Hematopoietic multipotent progenitor cell treated with erythropoietin and hydrocortisone succinate and interleukin-3 and kit ligand, for 17 days (in vitro differentiated cells): ENCODE measurements around the gene SLC5A7.

Experiments used
- DNase-seq: peaks from one replicate; pipeline ENCODE4 v3.0.0-alpha.2; 2015; ENCODE audit warnings: low spot score

Gene SLC5A7

DNA sequence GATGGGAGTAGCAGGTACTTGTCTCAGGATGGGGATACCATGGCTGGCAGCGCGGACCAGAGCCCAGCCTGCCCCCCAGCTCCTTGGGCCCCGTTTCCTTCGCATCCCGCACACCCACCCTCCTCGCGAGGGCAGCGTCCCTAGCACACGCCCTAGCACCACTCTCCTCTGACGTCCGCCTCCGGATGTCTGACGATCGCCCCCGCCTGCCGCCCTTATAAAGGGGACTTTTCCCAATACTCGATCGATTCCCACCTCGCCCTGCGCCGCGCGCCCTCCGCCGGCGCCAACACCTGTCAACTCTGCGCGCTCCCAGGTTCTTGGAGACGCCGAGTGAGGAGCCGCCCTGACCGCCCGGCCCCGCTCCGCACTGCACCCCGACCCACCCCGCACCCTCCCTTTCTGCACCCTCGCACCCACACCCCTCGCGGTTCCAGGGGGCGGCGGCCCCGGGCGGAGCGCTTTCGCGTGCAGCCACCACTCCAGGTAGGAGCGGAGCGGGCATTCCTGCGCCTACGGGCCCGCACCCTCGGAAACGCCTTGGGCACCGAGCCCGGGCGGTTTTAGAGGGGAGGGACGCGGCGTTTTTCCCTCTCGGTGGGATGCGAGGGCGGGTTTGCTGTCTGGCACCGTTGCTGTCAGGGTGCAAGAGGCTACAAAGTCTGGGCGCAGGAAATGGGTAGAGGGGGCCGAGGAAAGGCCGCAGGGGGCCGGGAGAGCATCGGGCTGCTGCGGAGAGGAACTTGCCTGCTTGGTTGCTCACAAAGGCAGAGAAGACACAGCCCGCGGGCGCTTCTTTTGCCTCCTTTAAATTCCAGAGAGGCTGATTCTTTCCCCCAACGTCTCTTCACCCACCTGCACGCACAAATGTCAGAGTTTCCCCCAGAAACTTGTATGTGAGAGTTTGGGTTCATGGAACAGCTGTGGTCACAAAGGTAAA lies at the start of gene SLC5A7:
TSS of gene SLC5A7 (plus strand) at position 247 of the 940 bp plus-strand sequence. CDS start 1,632 bp downstream, outside the sequence.
- no peak for DNase-seq

GRCh38 chr2:107961395-107961794 lies 24.9 kb upstream of the SLC5A7 start:
- no peak for DNase-seq

DNA sequence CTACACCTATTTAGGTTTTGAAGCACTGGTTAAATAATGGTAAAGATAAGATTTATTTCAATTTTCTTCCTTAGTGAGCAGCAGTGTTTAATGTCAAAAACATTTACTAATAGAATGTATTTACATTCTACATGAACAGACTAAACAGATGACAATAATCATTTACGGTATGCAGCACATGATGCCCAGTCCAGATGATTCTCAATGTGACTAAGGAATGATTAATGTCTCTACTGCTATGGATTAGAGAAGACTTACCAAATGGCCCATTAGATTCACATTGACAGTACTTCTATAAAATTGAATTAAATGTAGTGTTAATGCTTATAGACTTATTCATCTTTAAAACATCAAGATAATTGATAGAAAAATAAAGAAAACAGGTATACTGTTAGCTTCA lies 22.1 kb upstream of the SLC5A7 start:
- no peak for DNase-seq

GRCh38 chr2:107984707-107985106 lies 1.6 kb upstream of the SLC5A7 start:
- DNase-seq: no peak

- no peak for DNase-seq
Measured at GRCh38 chr2:107988108-107988507, 1.8 kb downstream of the SLC5A7 start.

- no peak for DNase-seq
Measured at GRCh38 chr2:107989445-107989844, 3.1 kb downstream of the SLC5A7 start.

DNA sequence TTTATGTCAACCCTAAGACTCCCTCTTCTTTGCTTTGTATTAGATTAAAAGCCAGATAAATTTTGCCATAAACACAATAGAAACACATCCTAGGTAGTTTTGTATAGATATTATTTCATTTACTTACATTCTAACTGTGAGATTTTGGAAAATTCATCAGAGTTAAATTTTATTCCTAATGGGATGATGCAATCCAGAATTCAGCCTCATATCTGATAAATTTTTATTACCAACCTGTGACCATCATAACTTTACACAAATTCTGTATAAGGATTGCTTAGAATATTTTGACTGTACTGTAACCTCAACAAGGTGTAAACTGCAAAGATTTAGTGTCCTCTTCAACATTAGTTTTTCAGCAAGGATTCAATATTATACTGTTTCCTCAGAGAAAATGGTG lies 4.4 kb downstream of the SLC5A7 start:
- no peak for DNase-seq

DNA sequence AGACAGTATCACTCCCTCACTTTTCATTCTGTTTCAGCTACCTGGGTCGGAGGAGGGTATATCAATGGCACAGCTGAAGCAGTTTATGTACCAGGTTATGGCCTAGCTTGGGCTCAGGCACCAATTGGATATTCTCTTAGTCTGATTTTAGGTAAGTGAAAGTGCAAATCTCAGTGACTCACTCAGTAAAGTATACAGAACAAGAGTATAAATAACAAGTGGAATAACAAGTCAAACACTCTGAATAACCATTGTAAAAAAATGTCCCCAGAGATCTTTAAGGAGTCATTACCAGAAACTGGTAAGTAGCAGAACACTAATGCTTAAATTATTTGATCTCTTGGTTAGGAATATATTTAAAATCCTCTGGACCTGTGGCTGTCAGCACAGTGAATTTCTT lies 5.7 kb downstream of the SLC5A7 start:
- DNase-seq: no peak

- DNase-seq: no peak
Measured at GRCh38 chr2:107999158-107999557, 12.8 kb downstream of the SLC5A7 start.

DNA sequence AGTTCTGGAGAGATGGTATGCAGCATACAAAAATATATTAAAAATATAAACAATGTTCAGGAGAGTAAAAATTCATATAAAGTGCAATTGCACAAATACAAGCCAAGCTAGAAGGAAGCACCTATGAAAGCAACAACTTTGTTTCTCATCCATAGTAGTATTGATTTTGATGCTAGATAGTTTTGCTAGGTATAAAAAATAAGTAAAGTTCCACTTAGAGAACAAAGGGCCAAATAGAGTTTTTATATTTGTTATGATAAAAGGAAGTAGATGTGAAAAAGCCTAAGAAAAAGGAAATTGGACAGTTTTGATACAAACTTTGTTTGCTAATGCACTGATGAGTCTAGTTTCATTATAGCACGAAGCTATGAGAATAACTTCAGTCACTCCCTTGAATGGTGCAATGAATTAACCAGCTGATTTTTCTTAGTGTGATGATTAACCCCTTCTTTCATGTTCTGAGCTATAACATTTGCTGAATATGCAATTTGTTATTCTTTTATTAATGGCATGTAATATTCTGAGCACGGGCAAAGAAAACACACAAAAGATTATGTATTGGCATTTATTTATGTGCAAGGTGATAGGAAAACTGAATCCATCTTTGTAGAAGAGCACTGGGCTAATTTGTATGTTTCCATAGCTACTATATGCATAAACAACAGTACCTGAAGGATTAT lies 24.7 kb downstream of the SLC5A7 start:
- no peak for DNase-seq

GRCh38 chr2:108013305-108013704 lies 27.0 kb downstream of the SLC5A7 start:
- no peak for DNase-seq

DNA sequence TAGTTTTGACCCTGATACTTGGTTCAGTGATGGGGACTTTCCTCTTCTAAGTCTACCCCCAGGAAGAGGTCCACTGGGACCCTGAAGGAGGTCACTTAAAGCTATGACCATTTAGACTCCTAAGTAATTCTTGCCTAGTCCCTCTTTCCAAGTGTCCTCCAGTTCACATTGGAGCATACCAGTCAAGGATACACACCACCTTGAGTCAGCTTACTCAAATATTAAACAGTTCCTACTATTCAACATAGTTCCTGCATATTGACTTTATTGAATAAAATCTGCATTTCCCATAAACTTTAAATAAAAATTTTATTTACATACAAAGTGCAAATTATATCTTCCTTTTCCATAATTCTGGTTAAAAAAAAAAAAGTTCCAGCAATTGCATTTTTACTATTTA lies 36.3 kb downstream of the SLC5A7 start:
- DNase-seq: no peak

- DNase-seq: no peak
Measured at GRCh38 chr2:108023776-108024175, 37.5 kb downstream of the SLC5A7 start.

- no peak for DNase-seq
Measured at GRCh38 chr2:108026092-108026794, 39.9 kb downstream of the SLC5A7 start.

- DNase-seq: no peak
Measured at GRCh38 chr2:108029496-108029895, 43.2 kb downstream of the SLC5A7 start.

GRCh38 chr2:108029912-108030311 lies 43.6 kb downstream of the SLC5A7 start:
- no peak for DNase-seq

DNA sequence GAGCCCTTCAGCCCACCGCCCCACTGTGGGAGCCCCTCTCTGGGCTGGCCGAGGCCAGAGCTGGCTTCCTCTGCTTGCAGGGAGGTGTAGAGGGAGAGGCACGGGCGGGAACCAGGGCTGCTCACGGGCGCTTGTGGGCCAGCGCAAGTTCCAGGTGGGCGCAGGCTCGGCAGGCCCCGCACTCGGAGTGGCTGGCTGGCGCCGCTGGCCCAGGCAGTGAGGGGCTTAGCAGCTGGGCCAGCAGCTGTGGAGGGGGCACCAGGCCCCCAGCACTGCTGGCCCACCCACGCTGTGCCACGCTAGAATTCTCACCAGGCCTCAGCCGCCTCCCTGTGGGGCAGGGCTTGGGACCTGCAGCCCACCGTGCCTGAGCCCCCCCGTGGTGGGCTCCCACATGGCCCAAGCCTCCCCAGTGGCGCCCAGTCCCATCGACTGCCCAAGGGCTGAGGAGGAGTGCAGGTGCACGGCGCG lies 45.2 kb downstream of the SLC5A7 start:
- no peak for DNase-seq

DNA sequence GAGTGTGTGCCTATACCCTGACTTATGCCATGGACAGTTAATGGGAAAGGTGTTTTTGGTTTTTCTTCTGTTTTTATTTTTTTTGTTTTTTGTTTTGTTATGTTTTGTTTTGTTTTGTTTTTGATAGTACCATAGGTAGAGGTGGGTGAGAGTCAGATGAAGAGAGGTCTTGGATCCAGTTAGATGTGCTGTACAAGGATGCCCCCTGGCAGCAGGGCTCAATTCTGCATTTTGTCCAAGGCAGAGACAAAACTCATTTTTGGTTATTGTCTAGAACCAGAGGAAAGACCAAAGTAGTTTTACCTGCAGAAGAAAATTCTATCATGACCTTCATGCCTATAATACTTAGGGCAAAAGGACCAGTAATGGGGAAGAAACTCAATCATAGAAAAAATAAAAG lies 48.5 kb downstream of the SLC5A7 start:
- DNase-seq: no peak

DNA sequence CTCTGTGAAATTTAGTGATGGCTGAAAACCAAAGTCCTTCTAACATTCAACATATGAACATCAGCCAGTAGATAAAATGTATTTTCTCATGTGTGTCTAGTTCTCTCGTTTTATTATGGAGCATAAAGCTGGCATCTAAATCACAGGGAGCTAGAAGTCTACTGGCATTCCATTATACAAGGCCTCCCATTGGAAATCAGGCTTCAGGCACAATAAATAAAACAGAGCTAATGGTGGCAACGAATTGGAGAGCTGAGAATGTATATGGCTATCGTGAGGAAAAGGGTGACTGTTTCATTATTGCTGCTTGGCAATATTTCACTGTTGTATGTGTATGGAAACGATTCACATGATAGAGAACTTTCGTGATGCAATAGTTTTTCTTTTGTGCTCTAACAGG lies 62.4 kb downstream of the SLC5A7 start:
- no peak for DNase-seq

DNA sequence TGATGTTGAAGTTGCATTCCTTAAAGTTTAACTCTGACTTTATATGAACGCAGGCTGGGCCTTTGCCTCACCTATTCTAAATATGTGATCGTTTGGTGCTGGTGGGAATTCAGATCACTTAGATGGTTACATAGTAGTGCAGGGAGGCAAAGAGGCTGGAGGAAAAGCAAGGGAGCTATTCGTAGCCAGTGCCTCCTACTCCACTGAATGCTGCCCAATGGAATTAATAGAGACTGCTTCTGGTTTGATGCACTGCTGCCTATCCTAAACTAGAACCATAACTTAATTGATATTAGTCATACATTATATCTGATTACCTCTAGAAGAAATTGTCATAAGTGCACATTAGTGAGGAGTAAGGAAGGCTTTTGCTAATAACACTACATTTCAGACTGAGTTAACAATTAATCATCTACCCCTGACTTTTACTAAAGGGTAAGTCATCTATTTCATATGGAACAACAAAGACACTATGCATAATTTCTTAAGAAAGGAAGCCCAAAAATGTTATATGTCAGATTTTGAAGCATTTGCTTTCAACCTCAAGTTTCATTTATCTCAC lies 72.3 kb downstream of the SLC5A7 start:
- no peak for DNase-seq

GRCh38 chr2:108061439-108062042 lies 75.2 kb downstream of the SLC5A7 start:
- DNase-seq: no peak
